ENCODE measurements around the gene RPL14.

Gene RPL14

GRCh38 chr3:40456940-40457823 lies at the start of gene RPL14:
Gene RPL14 (plus strand): TSS chr3:40457339. CDS start chr3:40457472, 133 bp downstream.
- peaks cover 63% of the 10 kb centered on the region for H3K36me3 Mint-ChIP-seq (ENCODE audit: low read depth)
- peak within 1 kb of the TSS; percentile 97 for H3K27ac Mint-ChIP-seq
- no peaks in the 10 kb centered on the region for H3K27me3 Mint-ChIP-seq
- H3K9me3 Mint-ChIP-seq, result no peaks in the 10 kb centered on the region
- DNase-seq, result peak; percentile 93
- peak within 1 kb of the TSS; percentile 84 for H3K4me3 Mint-ChIP-seq
- H3K4me1 Mint-ChIP-seq (ENCODE audit: low read depth), result peaks cover 59% of the 10 kb centered on the region

GRCh38 chr3:40407611-40408010 lies 49.5 kb upstream of the RPL14 start:
- H3K27me3 Mint-ChIP-seq, result no peaks in the 10 kb centered on the region
- no peaks in the 10 kb centered on the region for H3K36me3 Mint-ChIP-seq (ENCODE audit: low read depth)
- H3K4me1 Mint-ChIP-seq (ENCODE audit: low read depth), result no peaks in the 10 kb centered on the region
- DNase-seq, result no peak
- no peak overlapping the region for H3K27ac Mint-ChIP-seq
- H3K4me3 Mint-ChIP-seq, result no peak overlapping the region
- H3K9me3 Mint-ChIP-seq, result no peaks in the 10 kb centered on the region

GRCh38 chr3:40414270-40414669 lies 42.9 kb upstream of the RPL14 start:
- no peak for DNase-seq
- Mint-ChIP-seq H3K27ac (no peak overlapping the region), H3K9me3 (no peaks in the 10 kb centered on the region)

GRCh38 chr3:40417845-40418543 lies 39.1 kb upstream of the RPL14 start:
- no peak overlapping the region for H3K27ac Mint-ChIP-seq
- H3K4me1 Mint-ChIP-seq (ENCODE audit: low read depth), result peaks cover 7% of the 10 kb centered on the region
- H3K27me3 Mint-ChIP-seq, result no peaks in the 10 kb centered on the region
- DNase-seq, result no peak
- H3K4me3 Mint-ChIP-seq, result no peak overlapping the region
- peaks cover 2% of the 10 kb centered on the region for H3K36me3 Mint-ChIP-seq (ENCODE audit: low read depth)
- no peaks in the 10 kb centered on the region for H3K9me3 Mint-ChIP-seq

More at GRCh38 chr3:40414270-40414669, 42.9 kb upstream of the RPL14 start:
- H3K36me3 Mint-ChIP-seq (ENCODE audit: low read depth), result no peaks in the 10 kb centered on the region
- no peak overlapping the region for H3K4me3 Mint-ChIP-seq
- no peaks in the 10 kb centered on the region for H3K27me3 Mint-ChIP-seq
- H3K4me1 Mint-ChIP-seq (ENCODE audit: low read depth), result peaks cover 3% of the 10 kb centered on the region

GRCh38 chr3:40422861-40423260 lies 34.3 kb upstream of the RPL14 start:
- DNase-seq, result no peak
- Mint-ChIP-seq H3K36me3 (ENCODE audit: low read depth) (peaks cover 9% of the 10 kb centered on the region), H3K27ac (no peak overlapping the region), H3K4me1 (ENCODE audit: low read depth) (peaks cover 6% of the 10 kb centered on the region), H3K27me3 (no peaks in the 10 kb centered on the region), H3K4me3 (no peak overlapping the region), H3K9me3 (no peaks in the 10 kb centered on the region)

GRCh38 chr3:40427045-40427669 lies 30.0 kb upstream of the RPL14 start:
- Mint-ChIP-seq H3K27me3 (no peaks in the 10 kb centered on the region), H3K36me3 (ENCODE audit: low read depth) (peaks cover 7% of the 10 kb centered on the region), H3K27ac (no peak overlapping the region), H3K9me3 (no peaks in the 10 kb centered on the region), H3K4me1 (ENCODE audit: low read depth) (peaks cover 6% of the 10 kb centered on the region), H3K4me3 (no peak overlapping the region)
- no peak for DNase-seq

- no peak overlapping the region for H3K27ac Mint-ChIP-seq
- no peaks in the 10 kb centered on the region for H3K36me3 Mint-ChIP-seq (ENCODE audit: low read depth)
- H3K4me3 Mint-ChIP-seq, result no peak overlapping the region
- no peak for DNase-seq
- no peaks in the 10 kb centered on the region for H3K4me1 Mint-ChIP-seq (ENCODE audit: low read depth)
- H3K27me3 Mint-ChIP-seq, result no peaks in the 10 kb centered on the region
- H3K9me3 Mint-ChIP-seq, result no peaks in the 10 kb centered on the region
Observed at GRCh38 chr3:40432793-40433192, 24.3 kb upstream of the RPL14 start.

GRCh38 chr3:40437889-40438288 lies 19.2 kb upstream of the RPL14 start:
- H3K36me3 Mint-ChIP-seq (ENCODE audit: low read depth), result peaks cover 5% of the 10 kb centered on the region
- no peaks in the 10 kb centered on the region for H3K27me3 Mint-ChIP-seq
- H3K9me3 Mint-ChIP-seq, result no peaks in the 10 kb centered on the region
- no peak overlapping the region for H3K4me3 Mint-ChIP-seq
- no peak for DNase-seq
- H3K27ac Mint-ChIP-seq, result no peak overlapping the region
- no peaks in the 10 kb centered on the region for H3K4me1 Mint-ChIP-seq (ENCODE audit: low read depth)

GRCh38 chr3:40445062-40445461 lies 12.1 kb upstream of the RPL14 start:
- no peak overlapping the region for H3K27ac Mint-ChIP-seq

GRCh38 chr3:40445880-40446279 lies 11.3 kb upstream of the RPL14 start:
- Mint-ChIP-seq H3K36me3 (ENCODE audit: low read depth) (peaks cover 21% of the 10 kb centered on the region), H3K4me1 (ENCODE audit: low read depth) (no peaks in the 10 kb centered on the region), H3K27ac (no peak overlapping the region), H3K9me3 (no peaks in the 10 kb centered on the region), H3K4me3 (no peak overlapping the region), H3K27me3 (no peaks in the 10 kb centered on the region)
- DNase-seq, result no peak

More at GRCh38 chr3:40445062-40445461, 12.1 kb upstream of the RPL14 start:
- H3K36me3 Mint-ChIP-seq (ENCODE audit: low read depth), result peaks cover 21% of the 10 kb centered on the region
- no peak for DNase-seq
- no peaks in the 10 kb centered on the region for H3K9me3 Mint-ChIP-seq
- no peaks in the 10 kb centered on the region for H3K27me3 Mint-ChIP-seq
- no peaks in the 10 kb centered on the region for H3K4me1 Mint-ChIP-seq (ENCODE audit: low read depth)
- H3K4me3 Mint-ChIP-seq, result no peak overlapping the region

GRCh38 chr3:40450438-40450837 lies 6.7 kb upstream of the RPL14 start:
- H3K27ac Mint-ChIP-seq, result no peak overlapping the region
- no peaks in the 10 kb centered on the region for H3K9me3 Mint-ChIP-seq
- no peak overlapping the region for H3K4me3 Mint-ChIP-seq
- peaks cover 29% of the 10 kb centered on the region for H3K36me3 Mint-ChIP-seq (ENCODE audit: low read depth)
- no peak for DNase-seq
- peaks cover 29% of the 10 kb centered on the region for H3K4me1 Mint-ChIP-seq (ENCODE audit: low read depth)
- no peaks in the 10 kb centered on the region for H3K27me3 Mint-ChIP-seq

GRCh38 chr3:40451551-40451950 lies 5.6 kb upstream of the RPL14 start:
- peaks cover 20% of the 10 kb centered on the region for H3K36me3 Mint-ChIP-seq (ENCODE audit: low read depth)
- no peaks in the 10 kb centered on the region for H3K9me3 Mint-ChIP-seq
- peaks cover 37% of the 10 kb centered on the region for H3K4me1 Mint-ChIP-seq (ENCODE audit: low read depth)
- peak overlapping the region; percentile 91 for H3K4me3 Mint-ChIP-seq
- no peaks in the 10 kb centered on the region for H3K27me3 Mint-ChIP-seq
- peak overlapping the region; percentile 28 for H3K27ac Mint-ChIP-seq
- DNase-seq, result no peak

- H3K4me1 Mint-ChIP-seq (ENCODE audit: low read depth), result peaks cover 39% of the 10 kb centered on the region
- peaks cover 25% of the 10 kb centered on the region for H3K36me3 Mint-ChIP-seq (ENCODE audit: low read depth)
- H3K27me3 Mint-ChIP-seq, result no peaks in the 10 kb centered on the region
- H3K9me3 Mint-ChIP-seq, result no peaks in the 10 kb centered on the region
- DNase-seq, result no peak
- peak overlapping the region; percentile 91 for H3K4me3 Mint-ChIP-seq
- peak overlapping the region; percentile 98 for H3K27ac Mint-ChIP-seq
Observed at GRCh38 chr3:40452057-40452456, 5.1 kb upstream of the RPL14 start.

GRCh38 chr3:40452562-40452875 lies 4.6 kb upstream of the RPL14 start:
- Mint-ChIP-seq H3K27me3 (no peaks in the 10 kb centered on the region), H3K9me3 (no peaks in the 10 kb centered on the region), H3K4me3 (peak overlapping the region; percentile 91), H3K36me3 (ENCODE audit: low read depth) (peaks cover 29% of the 10 kb centered on the region), H3K4me1 (ENCODE audit: low read depth) (peaks cover 39% of the 10 kb centered on the region), H3K27ac (peak overlapping the region; percentile 98)
- DNase-seq, result no peak

Data from activated T-cell treated with anti-CD3 and anti-CD28 coated beads, Interleukin-2, amount 50 U/mL, for 24 hours (primary cell).